NCI-H2171 (cell line): Measurements from ENCODE around the gene MAPK1.
"Not testable (repeated sequence)": the region's sequence is repeated elsewhere in the genome, so short reads cannot be mapped to it uniquely, and the experiment has no call there.

Experiments
- DNase-seq: peaks from one replicate; lab custom pipeline; 2025; lab: John Stamatoyannopoulos, UW

Gene MAPK1

GRCh38 chr22:21818487-21819182, 48.8 kb downstream of the MAPK1 start:
- DNase-seq, result no peak

GRCh38 chr22:21817497-21817853, 50.0 kb downstream of the MAPK1 start:
- not testable (repeated sequence) for DNase-seq

GRCh38 chr22:21816787-21817496, 50.5 kb downstream of the MAPK1 start:
- DNase-seq, result no peak

GRCh38 chr22:21816472-21816786, 51.0 kb downstream of the MAPK1 start:
- no peak for DNase-seq

- no peak for DNase-seq
Observed at GRCh38 chr22:21815958-21816357, 51.5 kb downstream of the MAPK1 start.

GRCh38 chr22:21815357-21815756, 52.1 kb downstream of the MAPK1 start:
- no peak for DNase-seq

- DNase-seq, result no peak
Observed at GRCh38 chr22:21811982-21812381, 55.5 kb downstream of the MAPK1 start.

GRCh38 chr22:21807544-21808529, 59.6 kb downstream of the MAPK1 start:
- DNase-seq, result no peak

GRCh38 chr22:21805325-21805724, 62.1 kb downstream of the MAPK1 start:
- DNase-seq, result not testable (repeated sequence)

GRCh38 chr22:21803811-21804249, 63.6 kb downstream of the MAPK1 start:
- no peak for DNase-seq

GRCh38 chr22:21802673-21803072, 64.8 kb downstream of the MAPK1 start:
- no peak for DNase-seq

GRCh38 chr22:21802056-21802455, 65.4 kb downstream of the MAPK1 start:
- DNase-seq, result no peak

GRCh38 chr22:21801304-21801644, 66.2 kb downstream of the MAPK1 start:
- DNase-seq, result not testable (repeated sequence)

- no peak for DNase-seq
Observed at GRCh38 chr22:21800552-21801303, 66.7 kb downstream of the MAPK1 start.

GRCh38 chr22:21797444-21798221, 69.8 kb downstream of the MAPK1 start:
- no peak for DNase-seq

GRCh38 chr22:21796863-21797262, 70.6 kb downstream of the MAPK1 start:
- no peak for DNase-seq

- no peak for DNase-seq
Observed at GRCh38 chr22:21796231-21796630, 71.2 kb downstream of the MAPK1 start.

- not testable (repeated sequence) for DNase-seq
Observed at GRCh38 chr22:21793716-21794115, 73.7 kb downstream of the MAPK1 start.

GRCh38 chr22:21791635-21792625, 75.5 kb downstream of the MAPK1 start:
- no peak for DNase-seq
